DND-41 (cell line): ENCODE results near the gene EPHB2.

Source experiments
- ATAC-seq: fragments of 200-7000 bp; cut with Tn5 transposase; 3 replicates; pipeline ENCODE4 v1.9.1; 2021; ENCODE audit warnings: low read depth; ENCODE audit not compliant: insufficient read depth
- DNase-seq: peaks from one replicate; pipeline ENCODE4 v3.0.0-alpha.2; 2020
- H2AFZ ChIP-seq: 2 replicates; pipeline ENCODE4 v1.6.0; 2012; ENCODE audit warnings: low read depth, low read length
- H3K27ac ChIP-seq: 2 replicates; pipeline ENCODE4 v1.5.1; 2012; ENCODE audit warnings: low read length, inconsistent platforms
- H3K27me3 ChIP-seq: fragments of 200-600 bp; sonication (generic); 2 replicates; pipeline ENCODE4 v1.6.0; 2012; ENCODE audit warnings: low read length, mild to moderate bottlenecking, inconsistent platforms; ENCODE audit not compliant: insufficient read depth, poor library complexity
- H3K36me3 ChIP-seq: 2 replicates; pipeline ENCODE4 v1.5.1; 2012; ENCODE audit warnings: low read length, inconsistent platforms; ENCODE audit not compliant: insufficient read depth
- H3K4me1 ChIP-seq: 2 replicates; pipeline ENCODE4 v1.5.1; 2012; ENCODE audit warnings: mild to moderate bottlenecking, low read length; ENCODE audit not compliant: insufficient read depth
- H3K4me2 ChIP-seq: 2 replicates; pipeline ENCODE4 v1.6.0; 2012; ENCODE audit warnings: mild to moderate bottlenecking, moderate library complexity, low read length, inconsistent platforms; ENCODE audit not compliant: insufficient read depth
- H3K4me3 ChIP-seq, 2 experiments: fragments of 200-600 bp in 1 of 2; shearing (Covaris generic) in 1 of 2; 2 replicates each; pipeline ENCODE4 v1.5.1; 2012 to 2016; ENCODE audit warnings: inconsistent platforms in 2 of 2, low read length in 2 of 2, mild to moderate bottlenecking in 2 of 2, low read depth in 1 of 2, moderate library complexity in 1 of 2
- H3K79me2 ChIP-seq: 2 replicates; pipeline ENCODE4 v1.6.0; 2012; ENCODE audit warnings: low read length, inconsistent platforms; ENCODE audit not compliant: insufficient read depth
- H3K9ac ChIP-seq: 2 replicates; pipeline ENCODE4 v1.6.0; 2012; ENCODE audit warnings: low read depth, mild to moderate bottlenecking, inconsistent platforms, low read length, moderate library complexity
- H3K9me3 ChIP-seq: 2 replicates; pipeline ENCODE4 v1.5.1; 2012; ENCODE audit warnings: low read length, moderate library complexity, mild to moderate bottlenecking, inconsistent platforms; ENCODE audit not compliant: insufficient read depth, severe bottlenecking
- H4K20me1 ChIP-seq: 2 replicates; pipeline ENCODE4 v1.6.0; 2012; ENCODE audit warnings: low read length; ENCODE audit not compliant: insufficient read depth
- EZH2 ChIP-seq: IDR thresholded peaks from 3 replicates; pipeline ENCODE4 v1.6.1; 2012; ENCODE audit warnings: borderline replicate concordance, low read depth, mild to moderate bottlenecking, moderate library complexity, low read length, inconsistent platforms; ENCODE audit not compliant: severe bottlenecking
- TF ChIP-seq, protein P1 (sequence below): IDR thresholded peaks from 2 replicates; pipeline ENCODE4 v1.5.1; 2012; ENCODE audit warnings: borderline replicate concordance, low read length, moderate library complexity, mild to moderate bottlenecking; ENCODE audit not compliant: poor library complexity, severe bottlenecking; ENCODE audit errors: extremely low read depth

Gene EPHB2

DNA sequence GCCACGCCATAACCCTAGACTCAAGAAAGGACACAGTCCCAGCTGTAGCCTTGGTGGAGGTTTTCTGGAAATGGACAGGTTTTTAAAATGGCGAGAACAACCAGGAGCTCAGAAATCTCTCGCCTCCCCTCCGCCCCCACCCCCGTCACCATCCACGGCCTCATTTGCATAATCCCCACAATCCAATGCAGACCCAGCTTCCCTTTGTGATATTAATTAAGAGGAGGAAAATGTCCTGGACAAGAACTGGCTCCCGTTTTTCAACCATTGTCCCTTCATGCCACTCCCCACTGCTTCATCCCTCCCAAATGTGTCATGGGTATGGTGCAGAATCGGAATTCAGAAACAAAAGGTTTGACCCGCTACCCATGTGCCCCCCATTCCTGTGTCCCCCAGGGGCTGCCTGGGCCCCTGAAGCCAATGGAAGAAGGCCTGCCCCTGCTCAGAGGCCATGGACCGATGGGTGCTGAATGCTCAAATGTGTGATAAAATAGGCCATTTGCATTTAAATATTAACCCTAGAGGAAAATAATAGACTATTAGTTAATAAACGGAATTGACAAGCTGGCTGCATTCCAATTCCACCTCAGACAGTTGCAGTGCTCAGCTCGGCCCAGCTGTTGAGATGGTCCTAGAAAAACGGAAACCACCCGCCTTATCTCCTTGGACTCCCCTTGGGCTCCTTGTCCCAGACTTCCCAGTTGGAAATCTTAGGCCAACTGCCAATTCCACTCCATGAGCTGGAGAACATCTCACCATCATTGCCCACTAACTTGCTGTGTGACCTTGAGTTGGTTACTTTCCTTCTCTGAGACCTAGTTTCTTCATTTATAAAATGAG is 10.7 kb upstream of the EPHB2 start:
- H3K4me1 ChIP-seq = no peaks in the 10 kb centered on the region
- H3K9me3 ChIP-seq = no peaks in the 10 kb centered on the region
- H3K79me2 ChIP-seq = no peaks in the 10 kb centered on the region
- no peak for TF ChIP-seq EZH2
- TF ChIP-seq, protein P1, sequence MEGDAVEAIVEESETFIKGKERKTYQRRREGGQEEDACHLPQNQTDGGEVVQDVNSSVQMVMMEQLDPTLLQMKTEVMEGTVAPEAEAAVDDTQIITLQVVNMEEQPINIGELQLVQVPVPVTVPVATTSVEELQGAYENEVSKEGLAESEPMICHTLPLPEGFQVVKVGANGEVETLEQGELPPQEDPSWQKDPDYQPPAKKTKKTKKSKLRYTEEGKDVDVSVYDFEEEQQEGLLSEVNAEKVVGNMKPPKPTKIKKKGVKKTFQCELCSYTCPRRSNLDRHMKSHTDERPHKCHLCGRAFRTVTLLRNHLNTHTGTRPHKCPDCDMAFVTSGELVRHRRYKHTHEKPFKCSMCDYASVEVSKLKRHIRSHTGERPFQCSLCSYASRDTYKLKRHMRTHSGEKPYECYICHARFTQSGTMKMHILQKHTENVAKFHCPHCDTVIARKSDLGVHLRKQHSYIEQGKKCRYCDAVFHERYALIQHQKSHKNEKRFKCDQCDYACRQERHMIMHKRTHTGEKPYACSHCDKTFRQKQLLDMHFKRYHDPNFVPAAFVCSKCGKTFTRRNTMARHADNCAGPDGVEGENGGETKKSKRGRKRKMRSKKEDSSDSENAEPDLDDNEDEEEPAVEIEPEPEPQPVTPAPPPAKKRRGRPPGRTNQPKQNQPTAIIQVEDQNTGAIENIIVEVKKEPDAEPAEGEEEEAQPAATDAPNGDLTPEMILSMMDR = no peak
- no peaks in the 10 kb centered on the region for H3K36me3 ChIP-seq
- H3K4me3 ChIP-seq = no peak overlapping the region
- no peak overlapping the region for H3K27ac ChIP-seq
- no peaks in the 10 kb centered on the region for H4K20me1 ChIP-seq
- no peak overlapping the region for H2AFZ ChIP-seq
- DNase-seq (no peak), ATAC-seq (no peak)
- no peaks in the 10 kb centered on the region for H3K27me3 ChIP-seq
- no peak overlapping the region for H3K4me2 ChIP-seq
- no peak overlapping the region for H3K9ac ChIP-seq

- no peak overlapping the region for H3K4me3 ChIP-seq
- H2AFZ ChIP-seq = no peak overlapping the region
- DNase-seq (no peak), ATAC-seq (no peak)
- H3K79me2 ChIP-seq = no peaks in the 10 kb centered on the region
- H3K27ac ChIP-seq = no peak overlapping the region
- TF ChIP-seq, protein P1 = no peak
- TF ChIP-seq EZH2 = no peak
- H3K9ac ChIP-seq = no peak overlapping the region
- H3K36me3 ChIP-seq = no peaks in the 10 kb centered on the region
- H4K20me1 ChIP-seq = no peaks in the 10 kb centered on the region; the same call in 1 of the 2 replicates
- no peak overlapping the region for H3K4me2 ChIP-seq
- no peaks in the 10 kb centered on the region for H3K9me3 ChIP-seq
- H3K27me3 ChIP-seq = no peaks in the 10 kb centered on the region
- H3K4me1 ChIP-seq = no peaks in the 10 kb centered on the region
Measured at GRCh38 chr1:22702296-22703085, 8.1 kb upstream of the EPHB2 start.

GRCh38 chr1:22704440-22705067 is 6.1 kb upstream of the EPHB2 start:
- Histone ChIP-seq H3K4me3 (no peak overlapping the region), H3K36me3 (no peaks in the 10 kb centered on the region), H3K9ac (no peak overlapping the region), H3K27ac (no peak overlapping the region), H2AFZ (no peak overlapping the region), H3K27me3 (no peaks in the 10 kb centered on the region), H3K79me2 (no peaks in the 10 kb centered on the region), H3K4me1 (no peaks in the 10 kb centered on the region), H3K9me3 (no peaks in the 10 kb centered on the region), H4K20me1 (no peaks in the 10 kb centered on the region; the same call in 1 of the 2 replicates), H3K4me2 (no peak overlapping the region)
- peak; percentile 75 for DNase-seq
- TF ChIP-seq, protein P1 = peak; percentile 89
- TF ChIP-seq EZH2 = no peak
- ATAC-seq = peak; percentile 98
